ENCODE results near the gene MED8.

- TF ChIP-seq POLR2A (IDR thresholded peaks at IDR 0.05; ENCODE audit: borderline replicate concordance, extremely low read depth, insufficient read depth, insufficient read length) (peak; percentile 68), ZFX (IDR thresholded peaks at IDR 0.05) (no peak), EZH2phosphoT487 (IDR thresholded peaks at IDR 0.05; ENCODE audit: borderline replicate concordance) (no peak), POLR2AphosphoS5 (IDR thresholded peaks at IDR 0.05; ENCODE audit: low read depth, low read length) (peak; percentile 85), RAD21 (IDR thresholded peaks at IDR 0.05; ENCODE audit: low read depth) (no peak)
- TF ChIP-seq, protein P1, sequence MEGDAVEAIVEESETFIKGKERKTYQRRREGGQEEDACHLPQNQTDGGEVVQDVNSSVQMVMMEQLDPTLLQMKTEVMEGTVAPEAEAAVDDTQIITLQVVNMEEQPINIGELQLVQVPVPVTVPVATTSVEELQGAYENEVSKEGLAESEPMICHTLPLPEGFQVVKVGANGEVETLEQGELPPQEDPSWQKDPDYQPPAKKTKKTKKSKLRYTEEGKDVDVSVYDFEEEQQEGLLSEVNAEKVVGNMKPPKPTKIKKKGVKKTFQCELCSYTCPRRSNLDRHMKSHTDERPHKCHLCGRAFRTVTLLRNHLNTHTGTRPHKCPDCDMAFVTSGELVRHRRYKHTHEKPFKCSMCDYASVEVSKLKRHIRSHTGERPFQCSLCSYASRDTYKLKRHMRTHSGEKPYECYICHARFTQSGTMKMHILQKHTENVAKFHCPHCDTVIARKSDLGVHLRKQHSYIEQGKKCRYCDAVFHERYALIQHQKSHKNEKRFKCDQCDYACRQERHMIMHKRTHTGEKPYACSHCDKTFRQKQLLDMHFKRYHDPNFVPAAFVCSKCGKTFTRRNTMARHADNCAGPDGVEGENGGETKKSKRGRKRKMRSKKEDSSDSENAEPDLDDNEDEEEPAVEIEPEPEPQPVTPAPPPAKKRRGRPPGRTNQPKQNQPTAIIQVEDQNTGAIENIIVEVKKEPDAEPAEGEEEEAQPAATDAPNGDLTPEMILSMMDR (IDR thresholded peaks at IDR 0.05 in 2 of 3, conservative IDR thresholded peaks at IDR 0.05 in 1 of 3; ENCODE audit: borderline replicate concordance in 1 of 3, insufficient read depth in 1 of 3, low read depth in 2 of 3, low read length in 2 of 3): no peak
Observed at GRCh38 chr1:43366179-43366578, 23.4 kb downstream of the MED8 start.

All from HCT116 (cell line).